Measurements from ENCODE around the gene TIMMDC1. TPM values are rescaled to one million over a fixed set of nuclear protein-coding genes. Genes with fewer than 3 reads are reported as not detected.

The TIMMDC1 gene
- total RNA-seq (2014; rRNA removed; shearing (Covaris generic); ENCODE audit: low replicate concordance): 73.8 and 95.4 TPM in 2 replicates

DNA sequence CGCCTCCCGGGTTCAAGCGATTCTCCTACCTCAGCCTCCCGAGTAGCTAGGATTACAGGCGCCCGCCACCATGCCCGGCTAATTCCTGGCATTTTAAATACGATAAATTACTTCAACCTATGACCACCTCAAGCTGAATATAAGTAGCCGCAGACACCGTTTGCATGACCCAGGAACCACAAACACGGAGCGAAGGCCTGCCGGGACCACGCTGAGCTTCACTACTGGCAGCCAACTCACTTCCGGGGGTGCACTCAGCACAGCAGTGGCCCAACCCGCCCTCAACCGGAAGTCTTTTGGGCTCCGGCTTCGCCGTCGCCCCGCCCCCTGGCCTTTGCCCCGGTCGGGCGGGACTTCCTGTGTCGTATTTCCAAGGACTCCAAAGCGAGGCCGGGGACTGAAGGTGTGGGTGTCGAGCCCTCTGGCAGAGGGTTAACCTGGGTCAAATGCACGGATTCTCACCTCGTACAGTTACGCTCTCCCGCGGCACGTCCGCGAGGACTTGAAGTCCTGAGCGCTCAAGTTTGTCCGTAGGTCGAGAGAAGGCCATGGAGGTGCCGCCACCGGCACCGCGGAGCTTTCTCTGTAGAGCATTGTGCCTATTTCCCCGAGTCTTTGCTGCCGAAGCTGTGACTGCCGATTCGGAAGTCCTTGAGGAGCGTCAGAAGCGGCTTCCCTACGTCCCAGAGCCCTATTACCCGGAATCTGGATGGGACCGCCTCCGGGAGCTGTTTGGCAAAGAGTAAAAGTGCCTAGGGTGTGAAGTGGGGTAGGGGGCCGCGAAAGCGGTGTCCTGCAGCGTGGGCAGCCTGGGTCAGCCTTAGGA is at the start of gene TIMMDC1:
Gene TIMMDC1, plus strand, starts transcription at position 362 of the 826 bp plus-strand sequence. Its CDS starts 187 bp downstream, at position 549.
- peaks cover 17% of the 10 kb centered on the region for H3K36me3 ChIP-seq
- DNase-seq: peak; percentile 99
- H3K9me3 ChIP-seq: no peaks in the 10 kb centered on the region
- H3K4me3 ChIP-seq: peak within 1 kb of the TSS; percentile 99
- H3K27me3 ChIP-seq: no peaks in the 10 kb centered on the region

DNA sequence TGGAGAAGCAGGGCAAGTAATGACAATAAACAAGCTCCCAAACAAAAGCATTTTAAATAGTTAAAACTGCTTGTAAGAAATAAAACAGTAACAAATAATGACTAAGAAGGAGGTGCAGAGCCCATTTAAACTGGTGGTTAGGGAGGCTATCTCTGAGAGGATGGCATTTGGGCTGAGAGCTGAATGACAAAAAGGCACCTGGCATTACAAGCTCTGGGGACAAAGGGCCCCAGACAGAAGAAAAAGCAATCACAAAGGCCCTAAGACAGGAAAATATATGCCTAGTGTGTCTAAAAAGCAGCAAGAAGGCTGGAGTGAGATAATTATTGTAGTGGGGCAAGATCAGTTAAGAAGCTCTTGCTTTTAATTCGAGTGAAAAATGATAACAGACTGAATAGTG is 44.5 kb upstream of the TIMMDC1 start:
- no peak for DNase-seq
- H3K9me3 ChIP-seq: no peaks in the 10 kb centered on the region
- no peaks in the 10 kb centered on the region for H3K27me3 ChIP-seq
- no peak overlapping the region for H3K4me3 ChIP-seq
- peaks cover 94% of the 10 kb centered on the region for H3K36me3 ChIP-seq

- H3K4me3 ChIP-seq: no peak overlapping the region
- DNase-seq: no peak
- H3K27me3 ChIP-seq: no peaks in the 10 kb centered on the region
- peaks cover 94% of the 10 kb centered on the region for H3K36me3 ChIP-seq
- no peaks in the 10 kb centered on the region for H3K9me3 ChIP-seq
Measured at GRCh38 chr3:119456469-119456868, 41.9 kb upstream of the TIMMDC1 start.

DNA sequence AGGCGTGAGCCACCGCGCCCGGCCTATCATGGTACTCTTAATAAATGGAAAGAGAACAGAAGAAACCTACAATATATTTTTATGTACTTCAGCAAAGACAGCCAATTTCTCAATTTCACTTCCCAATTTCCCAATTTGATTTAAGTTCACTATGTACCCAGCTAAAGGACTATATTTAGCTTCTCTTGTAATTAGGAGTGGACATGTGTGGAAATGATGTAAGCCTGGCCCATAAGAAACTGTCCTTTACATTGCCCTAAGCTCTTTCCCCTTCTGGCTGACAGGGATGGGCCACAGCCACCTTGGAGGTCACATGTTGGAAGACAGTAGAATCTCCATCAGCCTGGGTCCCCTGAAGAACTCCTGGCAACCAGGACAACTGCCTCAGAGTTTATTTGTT is 41.1 kb upstream of the TIMMDC1 start:
- no peaks in the 10 kb centered on the region for H3K9me3 ChIP-seq
- no peak overlapping the region for H3K4me3 ChIP-seq
- H3K36me3 ChIP-seq: peaks cover 97% of the 10 kb centered on the region
- no peak for DNase-seq
- no peaks in the 10 kb centered on the region for H3K27me3 ChIP-seq

GRCh38 chr3:119463171-119464169 is 34.9 kb upstream of the TIMMDC1 start, which contains the start of gene TMEM39A:
TMEM39A (minus strand) TSS chr3:119463615; CDS start chr3:119462074, 1,541 bp downstream.
- Histone ChIP-seq H3K9me3 (no peaks in the 10 kb centered on the region), H3K4me3 (peak within 1 kb of the TSS; percentile 97), H3K27me3 (no peaks in the 10 kb centered on the region), H3K36me3 (peaks cover 40% of the 10 kb centered on the region)
- peak; percentile 100 for DNase-seq

DNA sequence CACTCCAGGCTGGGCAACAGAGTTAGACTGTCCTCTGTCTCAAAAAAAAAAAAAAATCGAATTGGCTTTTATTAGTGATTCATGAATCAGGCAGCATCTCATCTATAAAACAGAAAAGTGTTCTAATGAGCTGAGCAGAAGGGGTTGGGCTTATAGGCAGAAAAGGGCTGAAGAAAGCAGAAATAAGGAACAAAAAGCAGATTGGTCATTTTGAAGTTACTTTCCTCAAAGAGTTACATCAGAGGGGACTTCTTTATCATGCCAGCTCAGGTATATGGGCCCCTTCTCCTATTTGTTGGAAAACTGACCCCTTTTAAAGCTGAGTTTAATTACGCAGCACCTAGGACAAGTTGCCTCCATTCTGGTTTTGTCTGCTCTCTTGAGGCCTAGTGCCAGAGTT is 30.3 kb upstream of the TIMMDC1 start:
- H3K36me3 ChIP-seq: peaks cover 11% of the 10 kb centered on the region
- H3K27me3 ChIP-seq: no peaks in the 10 kb centered on the region
- peak overlapping the region; percentile 82 for H3K4me3 ChIP-seq
- no peaks in the 10 kb centered on the region for H3K9me3 ChIP-seq
- no peak for DNase-seq

DNA sequence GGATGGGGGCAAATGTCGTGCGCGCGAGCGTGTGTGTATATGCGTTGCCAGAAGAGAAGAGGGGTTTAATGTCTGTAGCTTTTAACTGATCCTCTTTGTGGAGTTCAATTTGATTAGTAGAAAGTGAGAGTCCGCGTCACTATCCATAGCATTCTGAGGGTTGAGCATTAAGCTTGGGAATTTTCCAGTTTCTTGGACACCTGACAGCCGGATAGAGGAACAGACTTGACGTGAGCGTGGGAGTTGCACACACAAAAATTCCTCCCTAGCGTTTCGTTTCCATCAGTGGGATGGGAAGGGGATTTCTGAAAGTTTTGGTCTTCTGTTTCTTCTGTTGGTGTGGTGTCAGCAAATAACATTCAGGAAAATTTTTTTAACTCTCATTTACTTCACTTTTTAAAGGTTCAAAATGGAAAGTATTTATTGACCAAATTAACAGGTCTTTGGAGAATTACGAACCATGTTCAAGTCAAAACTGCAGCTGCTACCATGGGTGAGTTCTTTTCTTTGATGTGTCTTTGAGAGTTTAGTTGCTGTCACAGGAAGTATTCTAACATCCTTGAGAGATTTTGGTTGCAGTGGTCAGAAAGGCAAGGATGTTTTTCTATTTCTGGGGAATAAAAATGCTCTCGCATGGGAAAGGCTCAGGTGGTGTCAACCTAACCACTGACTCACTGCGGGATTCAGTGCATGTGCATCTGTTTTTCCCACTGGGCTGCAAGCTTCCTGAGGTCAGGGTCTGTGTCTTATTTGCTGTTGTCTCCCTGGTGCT is 28.7 kb upstream of the TIMMDC1 start:
- Histone ChIP-seq H3K4me3 (peak overlapping the region; percentile 82), H3K36me3 (peaks cover 9% of the 10 kb centered on the region), H3K9me3 (no peaks in the 10 kb centered on the region), H3K27me3 (no peaks in the 10 kb centered on the region)
- no peak for DNase-seq

GRCh38 chr3:119470866-119471265 is 27.5 kb upstream of the TIMMDC1 start:
- no peak overlapping the region for H3K4me3 ChIP-seq
- peaks cover 9% of the 10 kb centered on the region for H3K36me3 ChIP-seq
- DNase-seq: no peak
- no peaks in the 10 kb centered on the region for H3K27me3 ChIP-seq
- H3K9me3 ChIP-seq: no peaks in the 10 kb centered on the region

DNA sequence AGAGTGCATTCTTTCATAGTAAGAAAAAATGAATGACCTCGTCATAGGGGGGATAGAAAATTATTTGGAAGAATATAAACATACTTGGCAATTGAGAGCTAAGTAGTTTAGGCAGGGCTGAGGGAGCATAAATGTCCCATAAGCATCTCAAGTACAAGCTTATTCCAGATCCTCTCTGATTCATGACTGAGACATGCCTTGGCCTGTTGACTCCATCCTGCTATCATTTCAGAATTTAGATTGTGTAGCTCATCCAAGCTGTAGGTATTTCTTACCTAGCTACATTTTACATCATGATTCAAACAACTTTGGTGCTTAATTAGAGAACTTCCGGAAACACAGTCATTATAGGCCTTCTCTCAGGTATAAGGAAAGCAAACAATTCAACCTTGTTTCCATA is 17.3 kb upstream of the TIMMDC1 start:
- H3K27me3 ChIP-seq: no peaks in the 10 kb centered on the region
- H3K4me3 ChIP-seq: no peak overlapping the region
- DNase-seq: no peak
- H3K36me3 ChIP-seq: peaks cover 9% of the 10 kb centered on the region
- H3K9me3 ChIP-seq: no peaks in the 10 kb centered on the region

GRCh38 chr3:119483101-119483500 is 15.2 kb upstream of the TIMMDC1 start:
- DNase-seq: no peak
- H3K27me3 ChIP-seq: no peaks in the 10 kb centered on the region
- H3K4me3 ChIP-seq: no peak overlapping the region
- H3K36me3 ChIP-seq: peaks cover 9% of the 10 kb centered on the region; the same call in 1 of the 2 replicates
- H3K9me3 ChIP-seq: no peaks in the 10 kb centered on the region

DNA sequence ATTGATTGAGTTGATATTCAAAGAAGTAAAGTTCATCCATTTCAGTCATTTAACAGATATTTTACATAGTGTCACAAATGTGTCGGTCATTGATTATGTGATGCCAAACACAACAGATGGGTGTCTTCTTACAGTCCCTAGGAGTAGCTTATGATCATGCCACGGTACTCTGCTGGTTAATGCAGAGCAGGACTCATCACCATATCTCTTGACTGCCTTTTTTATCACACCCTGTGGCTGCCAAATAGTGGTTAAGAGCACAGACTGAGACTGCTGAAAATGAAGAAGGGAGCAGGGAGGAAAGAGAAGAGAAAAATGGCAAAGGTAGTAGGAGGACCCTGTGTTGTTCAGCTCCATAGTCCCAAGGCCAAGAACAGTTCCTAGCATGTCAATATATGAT is 12.8 kb upstream of the TIMMDC1 start:
- H3K27me3 ChIP-seq: no peaks in the 10 kb centered on the region
- H3K4me3 ChIP-seq: no peak overlapping the region
- H3K36me3 ChIP-seq: peaks cover 10% of the 10 kb centered on the region
- H3K9me3 ChIP-seq: no peaks in the 10 kb centered on the region
- no peak for DNase-seq

DNA sequence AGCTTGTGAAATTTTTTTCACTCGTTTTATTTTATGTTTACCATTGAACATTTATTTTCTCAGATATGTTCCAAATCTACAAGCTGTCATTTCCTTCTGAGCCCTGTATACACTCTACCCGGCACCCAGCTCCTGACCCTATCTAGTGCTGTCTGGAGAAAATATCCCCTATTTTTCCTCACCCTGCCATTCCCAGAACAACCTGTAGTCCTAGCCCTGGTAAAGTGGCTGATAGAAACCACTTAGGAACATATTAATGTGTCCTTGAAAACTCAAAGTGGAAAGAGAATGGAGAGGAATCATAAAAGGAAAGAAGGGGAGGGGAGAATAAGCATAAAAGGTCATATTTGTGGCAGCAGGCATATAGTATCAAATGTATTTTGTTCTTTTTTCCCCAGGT is 8.2 kb upstream of the TIMMDC1 start:
- H3K36me3 ChIP-seq: peaks cover 20% of the 10 kb centered on the region
- H3K27me3 ChIP-seq: no peaks in the 10 kb centered on the region
- DNase-seq: no peak
- no peaks in the 10 kb centered on the region for H3K9me3 ChIP-seq
- H3K4me3 ChIP-seq: no peak overlapping the region

DNA sequence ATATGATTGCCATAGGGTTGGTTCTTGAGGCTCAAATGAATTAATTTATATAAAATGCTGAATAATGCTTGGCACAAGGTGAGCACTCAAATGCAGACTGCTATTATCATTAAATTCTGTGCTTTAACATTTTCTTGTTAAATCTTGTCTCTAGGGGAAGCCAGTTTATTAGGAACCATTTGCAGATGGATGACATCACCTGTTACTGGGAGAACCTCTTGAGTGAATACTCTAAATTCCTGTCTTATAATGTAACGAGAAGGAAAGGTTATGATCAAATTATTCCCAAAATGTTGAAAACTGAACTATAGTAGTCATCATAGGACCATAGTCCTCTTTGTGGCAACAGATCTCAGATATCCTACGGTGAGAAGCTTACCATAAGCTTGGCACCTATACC is 6.2 kb upstream of the TIMMDC1 start:
- DNase-seq: no peak
- H3K4me3 ChIP-seq: no peak overlapping the region
- no peaks in the 10 kb centered on the region for H3K9me3 ChIP-seq
- no peaks in the 10 kb centered on the region for H3K27me3 ChIP-seq
- H3K36me3 ChIP-seq: peaks cover 11% of the 10 kb centered on the region

DNA sequence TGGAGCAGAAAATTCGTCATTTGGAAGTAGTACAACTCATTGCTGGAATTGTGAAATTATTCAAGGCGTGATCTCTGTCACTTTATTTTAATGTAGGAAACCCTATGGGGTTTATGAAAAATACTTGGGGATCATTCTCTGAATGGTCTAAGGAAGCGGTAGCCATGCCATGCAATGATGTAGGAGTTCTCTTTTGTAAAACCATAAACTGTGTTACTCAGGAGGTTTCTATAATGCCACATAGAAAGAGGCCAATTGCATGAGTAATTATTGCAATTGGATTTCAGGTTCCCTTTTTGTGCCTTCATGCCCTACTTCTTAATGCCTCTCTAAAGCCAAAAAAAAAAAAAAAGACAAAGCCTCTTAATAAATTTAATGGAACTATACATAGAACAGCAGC is 5.5 kb upstream of the TIMMDC1 start:
- no peak for DNase-seq
- no peaks in the 10 kb centered on the region for H3K27me3 ChIP-seq
- H3K4me3 ChIP-seq: no peak overlapping the region
- H3K36me3 ChIP-seq: peaks cover 11% of the 10 kb centered on the region
- no peaks in the 10 kb centered on the region for H3K9me3 ChIP-seq

DNA sequence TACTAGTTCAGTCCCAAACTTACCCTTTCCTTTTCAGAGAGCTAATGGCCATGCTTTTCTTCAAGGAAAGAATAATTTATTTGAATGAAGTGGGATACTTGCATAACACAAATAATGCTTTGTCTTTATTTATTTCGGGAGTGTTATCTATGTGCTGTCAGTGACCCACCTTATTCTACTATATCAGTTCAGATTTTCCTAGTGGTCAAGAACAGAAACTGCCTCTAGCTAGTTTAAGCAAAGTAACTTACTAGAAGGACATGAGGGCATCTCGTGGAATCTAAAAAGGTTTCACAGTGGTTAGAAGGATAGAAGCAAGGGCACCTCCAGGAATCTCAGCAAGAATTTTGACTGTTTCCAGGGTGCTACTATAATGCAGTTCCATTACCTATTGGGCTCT is 3.8 kb upstream of the TIMMDC1 start:
- H3K9me3 ChIP-seq: no peaks in the 10 kb centered on the region
- no peak overlapping the region for H3K4me3 ChIP-seq
- H3K36me3 ChIP-seq: peaks cover 14% of the 10 kb centered on the region
- DNase-seq: no peak
- no peaks in the 10 kb centered on the region for H3K27me3 ChIP-seq

DNA sequence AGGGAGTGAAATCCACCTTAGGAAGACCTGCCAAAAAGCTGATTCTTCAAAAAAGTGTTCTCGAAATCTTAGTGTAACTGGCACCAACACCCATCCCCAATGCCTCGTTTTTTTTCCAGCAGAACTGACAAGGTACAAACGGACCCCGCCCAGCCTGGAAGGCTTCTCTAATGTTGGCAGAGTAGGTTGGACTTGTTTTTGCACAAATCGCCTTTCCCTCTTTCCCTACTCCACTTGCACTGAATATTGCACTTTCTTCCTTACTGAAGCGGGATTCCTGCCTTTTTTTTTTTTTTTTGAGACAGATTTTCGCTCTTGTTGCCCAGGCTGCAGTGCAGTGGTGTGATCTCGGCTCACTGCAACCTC is 544 bp upstream of the TIMMDC1 start:
- Histone ChIP-seq H3K4me3 (peak overlapping the region; percentile 99), H3K27me3 (no peaks in the 10 kb centered on the region), H3K9me3 (no peaks in the 10 kb centered on the region), H3K36me3 (peaks cover 11% of the 10 kb centered on the region)
- peak; percentile 48 for DNase-seq
